GM15510 (cell line): ENCODE data around the gene ADAMTSL3.

ENCODE experiments used
- POLR2A ChIP-seq: IDR thresholded peaks from 3 replicates; pipeline ENCODE4 v1.6.1; 2011; ENCODE audit warnings: borderline replicate concordance; ENCODE audit not compliant: insufficient read length; ENCODE audit errors: extremely low read depth

Gene ADAMTSL3

DNA sequence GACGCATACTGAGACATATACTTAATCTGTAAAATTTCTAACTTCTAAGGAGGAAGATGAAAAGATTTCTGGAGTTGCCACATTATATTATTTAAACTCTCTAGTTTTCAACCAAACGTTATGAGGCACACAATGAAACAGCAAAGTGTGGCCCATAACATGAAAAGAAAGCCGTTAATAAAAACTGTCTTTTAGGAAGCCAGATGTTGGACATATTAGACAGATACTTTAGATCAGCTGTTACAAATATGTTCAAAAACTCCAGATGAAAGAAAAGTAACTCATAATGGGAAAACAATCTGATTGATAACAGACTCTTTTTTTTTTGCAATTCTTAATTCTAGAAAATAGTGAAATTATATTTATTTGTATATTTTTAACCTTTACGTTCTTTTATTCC lies 34.3 kb downstream of the ADAMTSL3 start:
- TF ChIP-seq POLR2A = no peak

DNA sequence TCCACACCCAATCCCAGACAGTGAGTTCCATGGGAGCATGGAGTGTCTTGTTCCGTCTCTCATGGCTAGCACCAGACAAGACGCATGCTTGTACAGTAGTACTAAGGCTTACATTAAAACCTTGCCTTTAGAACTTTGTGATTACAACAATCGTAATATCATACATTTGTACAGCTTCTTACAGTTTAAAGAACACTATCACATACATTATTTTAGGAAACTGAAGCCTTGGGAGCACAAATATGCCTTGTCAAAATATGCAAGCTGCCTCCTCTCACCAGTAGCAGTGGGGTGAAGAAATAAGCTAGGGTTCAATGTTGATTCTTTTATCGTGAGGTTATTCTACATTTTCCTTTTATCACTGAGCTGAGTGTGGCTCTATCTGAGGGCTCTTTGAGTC lies 36.8 kb downstream of the ADAMTSL3 start:
- no peak for TF ChIP-seq POLR2A

DNA sequence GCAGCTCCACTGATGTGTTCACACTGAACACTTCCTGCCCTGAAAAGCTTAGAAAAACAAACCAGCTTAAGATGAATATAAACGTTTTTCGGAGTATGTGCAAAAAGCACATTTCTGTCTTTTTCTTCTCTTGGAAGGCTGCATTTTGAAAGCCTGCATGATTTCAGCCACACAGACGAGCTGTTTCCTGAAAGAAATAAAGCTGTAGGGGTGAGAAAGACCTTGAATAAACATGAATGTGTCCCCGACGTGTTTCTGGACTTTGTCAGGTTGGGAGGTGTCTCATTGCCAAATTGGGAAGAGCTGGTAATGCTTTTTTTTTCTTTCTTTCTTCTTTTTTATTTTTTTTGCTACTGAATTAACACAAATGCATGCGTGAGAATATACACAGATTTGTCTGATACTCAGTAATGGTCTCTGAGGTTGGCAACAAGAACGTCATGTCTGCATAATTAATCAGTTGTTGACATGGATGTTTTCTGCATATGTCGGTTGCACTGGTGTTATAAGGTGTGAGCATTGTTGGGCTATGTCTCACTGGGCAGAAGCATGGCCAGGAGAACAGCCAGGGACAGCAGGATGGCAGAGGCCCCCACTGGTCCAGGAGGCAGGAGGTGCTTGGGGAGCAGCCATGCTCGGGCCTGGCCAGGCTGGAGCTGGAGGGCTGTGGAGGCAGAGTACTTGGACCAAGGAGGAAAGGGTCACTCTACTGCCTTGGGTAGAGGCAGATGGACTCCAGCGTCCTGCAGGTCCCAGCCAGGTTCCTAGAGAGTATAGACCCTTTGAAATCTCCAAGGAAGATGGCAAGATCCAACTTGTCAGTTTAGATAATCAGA lies 39.0 kb downstream of the ADAMTSL3 start:
- TF ChIP-seq POLR2A = no peak

DNA sequence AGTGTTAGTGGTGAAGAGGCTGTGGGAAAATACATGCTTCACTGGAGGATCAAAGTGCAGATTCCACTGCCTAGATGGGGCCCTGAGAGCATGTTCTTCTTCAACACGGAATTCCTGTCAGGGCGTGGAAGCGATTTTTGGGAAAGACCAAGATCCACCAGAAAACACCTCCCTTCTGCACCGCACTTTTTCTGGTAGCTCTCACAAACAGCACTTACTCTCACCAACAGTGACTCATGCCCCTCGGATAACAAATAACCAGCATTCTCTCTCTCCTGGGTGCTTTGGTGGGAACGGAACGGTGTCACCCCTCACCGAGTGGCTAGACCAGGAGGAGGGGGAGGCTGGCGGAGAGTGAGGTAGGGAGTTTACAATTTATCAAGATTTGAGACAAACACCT lies 40.1 kb downstream of the ADAMTSL3 start:
- no peak for TF ChIP-seq POLR2A

DNA sequence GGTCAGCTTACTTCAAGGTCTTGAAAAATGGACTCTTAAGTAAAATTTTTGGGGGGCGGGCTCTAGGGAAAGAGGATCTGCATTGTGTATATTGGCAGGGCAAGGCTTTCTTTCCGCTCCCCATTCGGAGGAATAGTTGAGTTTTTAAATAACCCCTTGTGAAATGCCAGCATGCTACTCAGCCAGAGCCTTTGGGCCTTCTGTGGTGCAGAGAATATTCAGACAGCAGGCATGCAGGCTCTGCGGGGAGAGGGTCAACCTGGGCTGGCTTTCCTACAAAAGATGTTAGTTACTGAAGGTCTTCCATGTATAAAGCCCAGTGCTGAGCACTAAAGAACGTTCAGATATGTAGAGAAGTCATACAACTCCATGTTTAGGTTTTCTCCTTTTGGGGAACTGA lies 40.6 kb downstream of the ADAMTSL3 start:
- no peak for TF ChIP-seq POLR2A

DNA sequence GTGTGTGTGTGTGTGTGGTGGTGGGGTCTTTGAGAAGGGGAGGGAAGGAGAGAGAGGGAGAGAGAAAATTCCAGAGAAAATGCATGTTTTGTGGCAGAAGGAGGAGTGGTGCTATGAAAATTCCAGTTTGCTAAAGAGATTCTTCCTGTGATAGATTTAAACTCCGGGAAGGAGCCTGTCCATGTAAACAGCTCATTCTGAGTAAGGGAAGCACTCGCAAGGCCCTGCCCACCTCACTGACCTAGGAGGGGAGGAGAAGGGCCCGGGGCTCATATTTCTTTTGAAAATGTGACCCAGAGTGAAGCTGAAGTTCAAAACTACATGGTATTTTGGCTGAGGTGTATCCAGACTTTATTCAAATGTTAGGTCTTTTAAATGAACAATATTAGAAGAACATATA lies 41.3 kb downstream of the ADAMTSL3 start:
- no peak for TF ChIP-seq POLR2A

DNA sequence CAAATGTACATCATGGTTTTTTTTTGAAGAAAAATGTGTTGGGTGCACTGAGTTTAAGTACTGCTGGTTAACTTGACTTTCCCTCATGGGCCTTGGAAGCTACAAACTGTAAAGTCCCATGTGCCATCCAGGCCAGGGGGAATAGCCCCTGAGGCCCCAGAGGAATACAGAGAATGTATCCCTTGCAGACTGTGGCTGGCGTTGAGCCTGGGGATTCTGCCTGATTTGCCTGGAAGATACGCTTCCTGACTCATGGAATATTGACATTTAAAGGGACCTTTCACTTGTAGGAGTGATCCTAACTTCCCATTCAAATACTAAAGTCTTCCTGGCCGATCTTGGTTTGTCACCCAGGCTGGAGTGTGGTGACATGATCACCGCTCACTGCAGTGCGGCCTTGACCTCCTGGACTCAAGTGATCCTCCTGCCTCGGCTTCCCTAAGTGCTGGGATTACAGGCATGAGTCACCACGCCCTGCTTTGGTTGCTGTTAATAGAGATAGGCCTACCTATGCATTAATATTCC lies 42.0 kb downstream of the ADAMTSL3 start:
- no peak for TF ChIP-seq POLR2A

DNA sequence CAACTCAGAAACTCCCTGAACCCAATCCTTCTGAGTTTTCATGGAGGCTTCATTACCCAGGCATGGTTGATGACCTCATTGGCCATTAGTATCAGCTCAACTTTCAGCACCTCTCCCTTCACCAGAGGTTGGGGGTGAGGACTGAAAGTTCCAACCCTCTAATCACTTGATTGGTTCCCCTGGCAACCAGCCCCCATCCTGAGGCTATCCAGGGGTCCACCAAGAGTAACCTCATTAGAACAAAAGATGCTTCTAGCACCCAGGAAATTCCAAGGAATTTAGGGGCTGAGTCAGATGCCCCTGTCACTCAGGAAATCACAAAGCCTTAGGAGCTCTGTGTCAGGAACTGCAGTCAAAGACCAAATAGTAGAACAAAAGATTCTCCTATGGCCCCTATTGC lies 43.8 kb downstream of the ADAMTSL3 start:
- TF ChIP-seq POLR2A = no peak

DNA sequence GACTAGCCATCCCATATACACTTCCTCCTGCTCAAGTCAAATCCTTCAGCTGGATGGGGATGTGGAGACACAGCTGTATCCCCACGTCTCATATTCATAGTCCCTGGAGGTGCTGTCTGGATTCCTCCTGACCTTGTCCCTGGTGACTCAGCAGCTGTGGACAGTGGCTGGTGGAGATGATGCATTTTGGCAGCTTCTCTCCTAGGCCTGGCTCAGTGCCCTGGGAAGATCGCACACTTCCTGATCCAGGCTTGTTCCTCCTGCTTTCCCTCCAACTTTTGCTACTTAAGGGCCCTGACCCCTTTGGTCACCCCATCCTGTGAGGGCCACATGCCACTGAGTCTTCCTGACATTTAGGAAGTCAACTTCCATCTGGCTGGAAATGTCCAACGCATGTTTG lies 44.4 kb downstream of the ADAMTSL3 start:
- no peak for TF ChIP-seq POLR2A

DNA sequence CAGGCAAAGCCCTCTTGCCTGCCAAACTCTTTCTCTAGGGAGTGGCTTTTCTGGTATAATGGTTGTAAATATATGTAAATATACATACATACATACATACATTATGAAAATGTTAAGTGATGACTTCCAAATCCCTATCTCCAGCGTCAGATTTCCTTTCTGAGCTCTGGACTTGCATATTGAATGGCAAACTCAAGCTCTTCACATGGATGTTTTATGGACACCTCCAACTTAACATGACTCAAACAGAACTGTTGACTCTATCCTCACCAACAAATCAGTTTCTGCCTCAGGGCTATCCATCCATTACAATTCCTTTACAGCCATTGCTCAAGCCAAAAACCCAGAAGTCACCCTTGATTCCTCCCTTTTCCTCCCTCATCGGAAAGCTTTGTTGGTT lies 45.1 kb downstream of the ADAMTSL3 start:
- no peak for TF ChIP-seq POLR2A

DNA sequence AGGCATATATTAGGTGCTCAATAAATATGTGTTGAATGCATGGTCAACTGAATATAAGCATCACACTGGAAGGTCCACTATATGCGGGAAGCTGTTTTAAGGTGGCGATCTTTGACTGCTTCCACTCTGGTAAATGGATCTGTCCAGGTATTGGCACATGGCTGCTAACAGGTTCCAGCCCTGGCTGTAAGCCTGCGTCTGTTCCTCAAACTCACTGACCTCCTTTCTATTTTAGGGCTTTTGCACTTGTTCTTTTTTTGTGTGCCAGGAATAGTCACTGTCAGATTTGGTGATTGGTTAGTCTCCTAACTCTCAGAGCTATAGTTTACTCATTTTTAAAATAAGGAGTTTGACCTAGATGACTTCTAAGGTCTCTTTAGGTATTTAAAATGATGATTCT lies 46.2 kb downstream of the ADAMTSL3 start:
- no peak for TF ChIP-seq POLR2A

DNA sequence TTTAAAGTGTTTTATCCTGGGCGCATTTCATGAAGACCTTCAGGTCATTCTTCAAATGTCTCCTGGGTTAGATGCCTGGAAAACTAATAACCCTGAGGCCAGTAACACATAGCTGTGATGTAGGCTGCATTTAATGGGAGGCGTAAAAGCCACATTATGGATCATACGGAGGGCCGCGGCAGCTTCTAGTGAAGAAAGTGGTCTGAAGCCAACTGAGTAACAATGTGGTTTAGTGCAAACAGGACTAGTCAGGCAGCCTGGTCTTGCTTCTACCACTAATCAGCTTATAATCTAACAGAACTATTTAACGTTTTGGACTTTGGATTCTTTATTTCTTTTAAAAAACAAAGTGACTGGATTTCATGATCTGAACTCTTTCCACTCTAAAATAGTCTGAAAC lies 54.4 kb downstream of the ADAMTSL3 start:
- TF ChIP-seq POLR2A = no peak

DNA sequence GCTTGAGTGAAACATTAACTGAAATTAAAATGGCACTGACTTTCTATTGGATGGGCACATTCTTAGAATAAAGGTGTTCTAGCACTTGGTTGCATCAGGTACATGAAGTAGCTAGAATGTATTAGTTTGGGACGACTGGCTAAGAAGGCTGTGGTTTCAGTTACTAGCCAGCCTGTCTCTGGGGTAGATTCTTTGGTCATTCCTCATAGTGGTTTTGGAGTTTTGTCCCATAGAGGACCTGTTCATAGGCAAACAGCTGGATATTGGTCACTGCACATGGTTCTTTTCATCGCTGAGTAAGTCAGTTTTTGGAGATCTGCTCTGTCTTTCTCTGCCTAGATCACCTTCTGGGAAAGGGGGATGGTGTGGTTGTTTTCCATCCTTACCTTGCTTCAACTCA lies 55.3 kb downstream of the ADAMTSL3 start:
- no peak for TF ChIP-seq POLR2A

DNA sequence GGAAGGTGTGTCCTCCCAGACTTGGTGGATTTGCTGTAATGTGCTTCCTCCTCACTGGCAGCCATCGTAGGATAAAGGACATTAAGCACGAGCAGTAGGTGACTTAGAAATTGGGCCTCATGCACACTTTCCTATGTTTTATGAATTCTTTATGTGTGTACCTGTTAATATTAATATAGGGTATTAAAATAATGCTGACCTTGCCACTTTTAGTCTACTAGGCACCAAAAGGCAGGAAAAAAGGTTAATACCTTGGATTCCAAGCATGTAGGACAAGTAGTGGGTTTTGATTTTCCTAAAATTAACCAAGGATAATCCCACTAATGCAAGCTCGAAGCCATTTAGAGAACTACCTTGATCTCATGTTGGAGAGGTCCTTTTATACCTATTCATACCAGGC lies 55.9 kb downstream of the ADAMTSL3 start:
- TF ChIP-seq POLR2A = no peak

DNA sequence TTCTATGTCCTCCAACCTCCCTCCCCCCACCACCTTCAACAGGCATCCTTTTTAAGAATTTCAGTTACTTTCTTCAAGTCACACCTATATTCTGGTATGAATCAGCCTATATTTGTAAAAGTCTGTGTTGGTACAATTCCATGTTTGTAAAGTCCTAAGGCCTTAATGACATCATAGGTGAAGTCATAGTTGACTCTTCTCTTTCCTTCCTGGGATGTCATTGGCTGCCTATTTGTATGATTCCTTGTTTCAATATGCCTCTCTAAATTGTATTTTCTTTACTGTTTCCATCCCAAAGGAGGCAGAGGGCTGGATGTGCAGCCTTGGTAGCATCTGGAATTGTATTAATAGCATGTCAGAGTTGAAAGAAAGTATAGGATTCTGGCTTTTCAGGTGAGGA lies 56.5 kb downstream of the ADAMTSL3 start:
- TF ChIP-seq POLR2A = no peak

DNA sequence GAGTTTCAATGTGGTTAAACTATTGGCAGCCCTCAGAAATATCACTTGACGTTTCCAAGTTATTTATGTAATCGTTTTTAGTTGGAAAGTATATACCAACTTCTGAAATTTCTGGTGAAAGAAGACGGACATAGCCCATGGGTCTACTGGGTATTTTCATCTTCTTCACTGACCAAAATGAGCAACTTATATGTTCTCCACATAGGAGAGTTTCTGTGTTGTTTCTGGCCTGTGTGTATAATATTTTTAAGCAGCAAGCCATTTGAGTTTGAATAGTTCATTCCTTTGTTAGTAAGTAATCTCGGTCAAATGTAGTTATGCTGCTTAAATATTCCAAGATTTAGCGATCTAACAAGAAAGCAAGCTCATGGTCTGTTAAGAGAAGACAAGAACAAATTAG lies 57.3 kb downstream of the ADAMTSL3 start:
- no peak for TF ChIP-seq POLR2A

DNA sequence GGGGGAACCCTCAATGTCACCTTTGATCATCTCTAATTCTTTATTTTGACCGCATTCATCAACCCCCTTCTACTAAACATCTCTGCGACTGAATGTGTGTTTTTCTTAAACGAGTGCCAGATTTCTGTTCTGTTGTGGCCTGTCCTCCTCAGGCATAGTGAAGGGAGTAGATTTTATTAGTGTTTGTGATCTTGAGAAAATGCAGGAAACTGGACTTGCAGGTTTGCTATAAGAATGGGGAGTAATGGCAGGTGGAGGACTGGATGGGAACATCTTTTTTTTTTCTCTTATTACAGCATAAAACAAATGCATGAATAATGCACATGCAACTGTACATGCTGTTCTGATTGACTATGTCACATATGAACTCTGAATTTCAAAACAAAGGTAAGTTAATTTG lies 59.3 kb downstream of the ADAMTSL3 start:
- TF ChIP-seq POLR2A = no peak

DNA sequence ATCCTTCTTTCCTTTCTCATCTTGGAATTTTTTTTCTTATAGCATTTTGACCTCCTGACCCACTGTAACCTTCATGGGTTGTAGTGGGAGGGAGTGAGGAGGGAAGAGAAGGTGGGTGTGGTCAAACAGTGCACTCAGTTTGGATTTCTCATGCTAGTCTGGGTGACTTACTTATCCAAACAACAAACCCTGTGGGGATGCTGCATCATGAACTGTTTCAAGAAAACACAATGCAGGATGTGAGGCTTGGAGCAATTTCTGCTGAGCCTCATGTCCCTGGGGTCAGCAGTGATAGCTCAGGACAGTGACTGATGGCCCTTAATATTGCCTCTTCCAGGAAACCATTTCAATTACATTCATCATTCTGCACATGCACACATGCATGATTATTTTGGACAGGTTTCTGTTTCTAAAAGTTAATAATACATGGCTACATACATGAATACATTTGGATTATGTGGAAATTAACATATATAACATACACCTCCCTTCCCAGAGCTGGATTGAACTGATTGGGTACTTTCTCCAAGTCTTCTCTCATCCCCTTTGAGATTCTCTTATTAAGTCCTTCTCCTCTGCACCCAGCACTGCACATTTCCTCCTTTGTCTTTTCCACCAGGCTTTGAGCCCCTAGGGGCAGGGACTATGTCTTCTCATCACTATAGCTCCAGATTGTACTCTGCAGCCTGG lies 61.2 kb downstream of the ADAMTSL3 start:
- no peak for TF ChIP-seq POLR2A
